ENCODE results near the gene RARA. TPM values are rescaled to one million over a fixed set of nuclear protein-coding genes. Genes with fewer than 3 reads are reported as not detected.

Gene RARA
- total and polyA plus RNA-seq, 7 experiments from 2014 or later, result 6.7 to 115 (median 42.9) TPM

- Histone ChIP-seq H3K27me3 (ENCODE audit: control insufficient read depth in 2 of 2, insufficient read depth in 2 of 2, low read length in 2 of 2) (no peaks in the 10 kb centered on the region), H3K36me3 (ENCODE audit: control insufficient read depth in 2 of 3, insufficient read depth in 3 of 3, low read length in 3 of 3) (peaks cover 2 to 55% (median 4%) of the 10 kb centered on the region in 3 experiments), H3K4me1 (ENCODE audit: control insufficient read depth in 2 of 2, insufficient read depth in 2 of 2, low read length in 2 of 2) (peaks cover 33 to 37% of the 10 kb centered on the region in 2 donors), H3K4me3 (ENCODE audit: low read length) (no peak overlapping the region), H3K9me3 (ENCODE audit: control insufficient read depth in 2 of 3, low read length in 3 of 3) (no peaks in the 10 kb centered on the region), H3K27ac (ENCODE audit: low read depth, low read length) (no peak overlapping the region)
- Mint-ChIP-seq H3K36me3 (peaks cover 6 to 16% (median 7%) of the 10 kb centered on the region in 5 donors), H3K9me3 (no peaks in the 10 kb centered on the region), H3K27me3 (no peaks in the 10 kb centered on the region), H3K4me1 (peaks cover 16 to 65% (median 47%) of the 10 kb centered on the region in 7 donors), H3K4me3 (peak overlapping the region in 1 of 10 donors; percentile 5), H3K27ac (peak overlapping the region in 6 of 9 donors; percentile 49 to 80 (median 65))
- no peak for DNase-seq
- ChIA-PET CTCF (interaction anchor here (11.9 kb wide), 1 partner anchor 45 kb away, joined by 233 read pairs; no protein-coding TSS in a partner anchor), POLR2A (interaction anchor here (34.9 kb wide), 1 partner anchor 34 kb away, joined by 742 read pairs; the partner anchor contains the start of gene RARA)
- intact Hi-C loops (cut with micrococcal nuclease), result no loop called here
- no peak for ATAC-seq
These were observed 40.5 kb downstream of the RARA start for GRCh38 chr17:40349477-40349894.

- ATAC-seq, result no peak
- intact Hi-C loops (cut with micrococcal nuclease), result no loop called here
- Histone ChIP-seq H3K4me3 (ENCODE audit: low read length) (no peak overlapping the region), H3K36me3 (ENCODE audit: control insufficient read depth in 2 of 3, insufficient read depth in 3 of 3, low read length in 3 of 3) (peaks cover 2 to 58% (median 4%) of the 10 kb centered on the region in 3 experiments), H3K27me3 (ENCODE audit: control insufficient read depth in 2 of 2, insufficient read depth in 2 of 2, low read length in 2 of 2) (no peaks in the 10 kb centered on the region), H3K27ac (ENCODE audit: low read depth, low read length) (no peak overlapping the region), H3K4me1 (ENCODE audit: control insufficient read depth in 2 of 2, insufficient read depth in 2 of 2, low read length in 2 of 2) (peaks cover 27 to 31% of the 10 kb centered on the region in 2 donors), H3K9me3 (ENCODE audit: control insufficient read depth in 2 of 3, low read length in 3 of 3) (no peaks in the 10 kb centered on the region)
- H3K27me3 Mint-ChIP-seq, result no peaks in the 10 kb centered on the region
- CTCF ChIA-PET, result interaction anchor here (11.9 kb wide), 1 partner anchor 45 kb away, joined by 233 read pairs; no protein-coding TSS in a partner anchor
- POLR2A ChIA-PET, result no interaction called here
- peaks cover 6 to 16% (median 7%) of the 10 kb centered on the region in 5 donors for H3K36me3 Mint-ChIP-seq
- H3K9me3 Mint-ChIP-seq, result no peaks in the 10 kb centered on the region
- no peak for DNase-seq
- no peak overlapping the region for H3K4me3 Mint-ChIP-seq
- peak overlapping the region in 7 of 9 donors; percentile 25 to 90 (median 51) for H3K27ac Mint-ChIP-seq
- peaks cover 12 to 59% (median 41%) of the 10 kb centered on the region in 7 donors for H3K4me1 Mint-ChIP-seq
These were observed 41.1 kb downstream of the RARA start for GRCh38 chr17:40349895-40350688.

GRCh38 chr17:40350689-40351358 lies 41.8 kb downstream of the RARA start:
- Mint-ChIP-seq H3K9me3 (no peaks in the 10 kb centered on the region), H3K4me3 (no peak overlapping the region), H3K36me3 (peaks cover 6 to 17% (median 7%) of the 10 kb centered on the region in 5 donors), H3K27ac (no peak overlapping the region), H3K4me1 (peaks cover 12 to 52% (median 40%) of the 10 kb centered on the region in 7 donors), H3K27me3 (no peaks in the 10 kb centered on the region)
- H3K27ac ChIP-seq (ENCODE audit: low read depth, low read length), result no peak overlapping the region
- no peak for DNase-seq
- peaks cover 2 to 65% (median 4%) of the 10 kb centered on the region in 3 experiments for H3K36me3 ChIP-seq (ENCODE audit: control insufficient read depth in 2 of 3, insufficient read depth in 3 of 3, low read length in 3 of 3)
- no peak overlapping the region for H3K4me3 ChIP-seq (ENCODE audit: low read length)
- CTCF ChIA-PET, result interaction anchor here (0.8 to 11.9 kb wide), 6 partner anchors 25 to 57 kb away, joined by 3 to 233 read pairs (median 6); no protein-coding TSS in a partner anchor
- no peaks in the 10 kb centered on the region for H3K27me3 ChIP-seq (ENCODE audit: control insufficient read depth in 2 of 2, insufficient read depth in 2 of 2, low read length in 2 of 2)
- POLR2A ChIA-PET, result interaction anchor here (0.7 to 3.1 kb wide), 5 partner anchors 10 to 43 kb away, joined by 3 to 15 read pairs (median 4); partner anchors contain the start of gene RARA
- ATAC-seq, result no peak
- no peaks in the 10 kb centered on the region for H3K9me3 ChIP-seq (ENCODE audit: control insufficient read depth in 2 of 3, low read length in 3 of 3)
- intact Hi-C loops (cut with micrococcal nuclease), result no loop called here
- peaks cover 20 to 23% of the 10 kb centered on the region in 2 donors for H3K4me1 ChIP-seq (ENCODE audit: control insufficient read depth in 2 of 2, insufficient read depth in 2 of 2, low read length in 2 of 2)

- Mint-ChIP-seq H3K9me3 (no peaks in the 10 kb centered on the region), H3K36me3 (peaks cover 6 to 17% (median 7%) of the 10 kb centered on the region in 5 donors), H3K4me3 (no peak overlapping the region), H3K4me1 (peaks cover 12 to 44% (median 33%) of the 10 kb centered on the region in 7 donors), H3K27me3 (no peaks in the 10 kb centered on the region), H3K27ac (peak overlapping the region in 4 of 9 donors; percentile 38 to 74 (median 46))
- Histone ChIP-seq H3K4me3 (ENCODE audit: low read length) (no peak overlapping the region), H3K36me3 (ENCODE audit: control insufficient read depth in 2 of 3, insufficient read depth in 3 of 3, low read length in 3 of 3) (peaks cover 2 to 73% (median 4%) of the 10 kb centered on the region in 3 experiments), H3K27ac (ENCODE audit: low read depth, low read length) (no peak overlapping the region), H3K27me3 (ENCODE audit: control insufficient read depth in 2 of 2, insufficient read depth in 2 of 2, low read length in 2 of 2) (no peaks in the 10 kb centered on the region), H3K9me3 (ENCODE audit: control insufficient read depth in 2 of 3, low read length in 3 of 3) (no peaks in the 10 kb centered on the region), H3K4me1 (ENCODE audit: control insufficient read depth in 2 of 2, insufficient read depth in 2 of 2, low read length in 2 of 2) (peaks cover 15 to 18% of the 10 kb centered on the region in 2 donors)
- CTCF ChIA-PET, result interaction anchor here (0.7 to 11.9 kb wide), 12 partner anchors 8 to 58 kb away, joined by 3 to 233 read pairs (median 4); no protein-coding TSS in a partner anchor
- DNase-seq (no peak), ATAC-seq (no peak)
- intact Hi-C loops (cut with micrococcal nuclease), result no loop called here
- POLR2A ChIA-PET, result interaction anchor here (0.6 to 3.9 kb wide), 8 partner anchors 11 to 1370 kb away, joined by 3 to 35 read pairs (median 4); partner anchors contain the start of gene RARA
These were observed 42.6 kb downstream of the RARA start for GRCh38 chr17:40351359-40352236.

- no peaks in the 10 kb centered on the region for H3K27me3 ChIP-seq (ENCODE audit: control insufficient read depth in 2 of 2, insufficient read depth in 2 of 2, low read length in 2 of 2)
- no peaks in the 10 kb centered on the region for H3K9me3 ChIP-seq (ENCODE audit: control insufficient read depth in 2 of 3, low read length in 3 of 3)
- peaks cover 2 to 73% (median 4%) of the 10 kb centered on the region in 3 experiments for H3K36me3 ChIP-seq (ENCODE audit: control insufficient read depth in 2 of 3, insufficient read depth in 3 of 3, low read length in 3 of 3)
- Mint-ChIP-seq H3K9me3 (no peaks in the 10 kb centered on the region), H3K27me3 (no peaks in the 10 kb centered on the region), H3K4me1 (peaks cover 7 to 37% (median 26%) of the 10 kb centered on the region in 7 donors), H3K4me3 (no peak overlapping the region), H3K36me3 (peaks cover 6 to 16% (median 7%) of the 10 kb centered on the region in 5 donors), H3K27ac (peak overlapping the region in 6 of 9 donors; percentile 29 to 63 (median 46))
- no peak for ATAC-seq
- POLR2A ChIA-PET, result interaction anchor here (0.6 to 3.9 kb wide), 9 partner anchors 12 to 1371 kb away, joined by 3 to 35 read pairs (median 4); partner anchors contain the start of gene RARA
- no peak for DNase-seq
- CTCF ChIA-PET, result interaction anchor here (0.7 to 11.9 kb wide), 9 partner anchors 9 to 57 kb away, joined by 3 to 233 read pairs (median 6); no protein-coding TSS in a partner anchor
- no peak overlapping the region for H3K4me3 ChIP-seq (ENCODE audit: low read length)
- intact Hi-C loops (cut with micrococcal nuclease), result no loop called here
- no peak overlapping the region for H3K27ac ChIP-seq (ENCODE audit: low read depth, low read length)
- peaks cover 11% of the 10 kb centered on the region in 2 donors for H3K4me1 ChIP-seq (ENCODE audit: control insufficient read depth in 2 of 2, insufficient read depth in 2 of 2, low read length in 2 of 2)
These were observed 43.3 kb downstream of the RARA start for GRCh38 chr17:40352237-40352778.

Measured in naive thymus-derived CD4-positive, alpha-beta T cell (primary cell).